Endothelial cell of umbilical vein (primary cell): Measurements from ENCODE around the gene CYB5R4.

Experiments
- EZH2 ChIP-seq: IDR thresholded peaks from 2 replicates; pipeline ENCODE4 v1.6.1; 2012; ENCODE audit warnings: borderline replicate concordance, low read depth, mild to moderate bottlenecking, moderate library complexity, low read length, inconsistent platforms; ENCODE audit not compliant: severe bottlenecking
- GATA2 ChIP-seq: IDR thresholded peaks from 2 replicates; pipeline ENCODE4 v1.7.0; 2011; ENCODE audit warnings: low read depth, mild to moderate bottlenecking, moderate library complexity, mixed read lengths, low read length; ENCODE audit not compliant: insufficient read length, insufficient read depth
- POLR2A ChIP-seq: IDR thresholded peaks from 2 replicates; pipeline ENCODE4 v1.6.1; 2012; ENCODE audit warnings: low read depth, mild to moderate bottlenecking, control low read depth, low read length
- POLR2AphosphoS5 ChIP-seq: IDR thresholded peaks from 2 replicates; pipeline ENCODE4 v1.6.1; 2012; ENCODE audit warnings: low read depth, mild to moderate bottlenecking, control low read depth, low read length, moderate library complexity; ENCODE audit not compliant: insufficient read depth
- TF ChIP-seq, protein P1 (sequence below), 2 donors: IDR thresholded peaks; 1 replicate in 1 of 2; 2 replicates in 1 of 2; pipeline ENCODE4 v1.5.1; 2011; ENCODE audit warnings: low read length in 2 of 2, mild to moderate bottlenecking in 2 of 2, moderate library complexity in 2 of 2, control low read depth in 1 of 2, inconsistent platforms in 1 of 2, low read depth in 1 of 2; ENCODE audit not compliant: insufficient read depth in 1 of 2; ENCODE audit errors: extremely low read depth in 1 of 2
- TF ChIP-seq, protein P2 (sequence below): IDR thresholded peaks from 2 replicates; pipeline ENCODE4 v1.6.1; 2011; ENCODE audit not compliant: insufficient read depth, insufficient read length

DNA sequence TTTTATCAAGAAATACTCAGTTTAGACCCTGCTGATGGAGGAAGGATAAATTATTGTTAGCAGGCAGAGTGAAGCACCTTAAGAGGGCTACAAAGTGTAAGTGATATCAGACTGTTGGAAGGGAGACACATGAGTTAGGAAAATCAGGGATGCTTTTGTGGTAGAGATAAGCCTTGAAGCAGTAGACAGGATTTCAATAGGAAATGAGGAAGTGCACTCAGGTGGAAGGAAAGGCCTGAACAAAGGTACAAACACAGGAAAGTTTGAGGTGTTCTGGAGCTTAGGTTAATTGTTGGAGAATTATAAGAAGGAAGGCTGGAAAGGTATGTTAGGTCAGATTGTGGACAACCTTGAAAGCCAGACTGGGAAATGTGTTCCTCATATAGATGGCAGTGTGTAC lies 7.6 kb downstream of the CYB5R4 start:
- TF ChIP-seq EZH2 (no peak), POLR2AphosphoS5 (no peak), POLR2A (no peak), GATA2 (no peak)
- TF ChIP-seq, protein P1, sequence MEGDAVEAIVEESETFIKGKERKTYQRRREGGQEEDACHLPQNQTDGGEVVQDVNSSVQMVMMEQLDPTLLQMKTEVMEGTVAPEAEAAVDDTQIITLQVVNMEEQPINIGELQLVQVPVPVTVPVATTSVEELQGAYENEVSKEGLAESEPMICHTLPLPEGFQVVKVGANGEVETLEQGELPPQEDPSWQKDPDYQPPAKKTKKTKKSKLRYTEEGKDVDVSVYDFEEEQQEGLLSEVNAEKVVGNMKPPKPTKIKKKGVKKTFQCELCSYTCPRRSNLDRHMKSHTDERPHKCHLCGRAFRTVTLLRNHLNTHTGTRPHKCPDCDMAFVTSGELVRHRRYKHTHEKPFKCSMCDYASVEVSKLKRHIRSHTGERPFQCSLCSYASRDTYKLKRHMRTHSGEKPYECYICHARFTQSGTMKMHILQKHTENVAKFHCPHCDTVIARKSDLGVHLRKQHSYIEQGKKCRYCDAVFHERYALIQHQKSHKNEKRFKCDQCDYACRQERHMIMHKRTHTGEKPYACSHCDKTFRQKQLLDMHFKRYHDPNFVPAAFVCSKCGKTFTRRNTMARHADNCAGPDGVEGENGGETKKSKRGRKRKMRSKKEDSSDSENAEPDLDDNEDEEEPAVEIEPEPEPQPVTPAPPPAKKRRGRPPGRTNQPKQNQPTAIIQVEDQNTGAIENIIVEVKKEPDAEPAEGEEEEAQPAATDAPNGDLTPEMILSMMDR (IDR thresholded peaks at IDR 0.05; ENCODE audit: extremely low read depth in 1 of 2, insufficient read depth in 1 of 2, low read depth in 1 of 2, low read length in 2 of 2): no peak
- TF ChIP-seq, protein P2, sequence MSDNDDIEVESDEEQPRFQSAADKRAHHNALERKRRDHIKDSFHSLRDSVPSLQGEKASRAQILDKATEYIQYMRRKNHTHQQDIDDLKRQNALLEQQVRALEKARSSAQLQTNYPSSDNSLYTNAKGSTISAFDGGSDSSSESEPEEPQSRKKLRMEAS: no peak
